Left lung (tissue), 10 donors: ENCODE results near the gene SPP1. TPM values are rescaled to one million over a fixed set of nuclear protein-coding genes. Genes with fewer than 3 reads are reported as not detected.

Source experiments
- ATAC-seq: fragments of 200-7000 bp; cut with Tn5 transposase; one replicate; pipeline ENCODE4 v1.9.1; 2020; ENCODE audit warnings: moderate library complexity
- DNase-seq, 4 donors: peaks; one replicate each; pipeline ENCODE4 v3.0.0-alpha.2; 2013 to 2020
- H3K27ac ChIP-seq, 2 donors: fragments of 200-600 bp; sonication (generic) in 1 of 2; one replicate each; pipeline versions ENCODE4 v1.5.0 to v1.8.0; 2020 to 2021
- H3K27me3 ChIP-seq, 2 donors: fragments of 200-600 bp; sonication (generic) in 1 of 2; one replicate each; pipeline versions ENCODE4 v1.5.0 to v1.8.0; 2020 to 2021
- H3K36me3 ChIP-seq, 2 donors: fragments of 200-600 bp; sonication (generic) in 1 of 2; one replicate each; pipeline versions ENCODE4 v1.5.0 to v1.8.0; 2020 to 2021
- H3K4me1 ChIP-seq, 2 donors: fragments of 200-600 bp; one replicate each; pipeline ENCODE4 v1.8.0; 2021
- H3K4me3 ChIP-seq, 2 donors: fragments of 200-600 bp; sonication (generic) in 1 of 2; one replicate each; pipeline versions ENCODE4 v1.5.0 to v1.8.0; 2020 to 2021; ENCODE audit warnings: mild to moderate bottlenecking in 1 of 2
- H3K9me3 ChIP-seq, 2 donors: fragments of 200-600 bp; sonication (generic) in 1 of 2; one replicate each; pipeline versions ENCODE4 v1.5.0 to v1.8.0; 2020 to 2021
- CTCF ChIP-seq, 2 donors: fragments of 200-600 bp; sonication (generic) in 1 of 2; IDR thresholded peaks; one replicate each; pipeline versions ENCODE4 v1.5.0 to v1.8.0; 2021; ENCODE audit warnings: antibody characterized with exemption in 2 of 2
- intact Hi-C, 2 donors: fragments of 100-400 bp; cut with DNase I; formaldehyde crosslinking; loops; one replicate each; pipeline versions ENCODE4 v1.11.2 to v1.14.2; 2022
- polyA plus RNA-seq, 6 donors: library from polyadenylated mRNA; unstranded; fragments of 120-200 nt; gene quantifications; one replicate each; pipeline ENCODE4 v1.2.1, GENCODE V29; 2013; ENCODE audit not compliant: insufficient read length in 6 of 6
- total RNA-seq, 2 donors: library from RNA; stranded (reverse); fragmentation: NEBNext Ultra II Directional; extraction: Animal tissue kit (Norgen Biotek cat#: 25700); gene quantifications; one replicate each; pipeline ENCODE4 v1.2.1, GENCODE V29; 2021
- donor health status: DM: no; HTN: yes; CAD: no.
- donor health status: DM: no; HTN: no; CAD: no.

The SPP1 gene
- total and polyA plus RNA-seq, 8 donors: 37.6 to 229 (median 75.8) TPM

GRCh38 chr4:87944967-87945366 is 30.5 kb upstream of the SPP1 start:
- H3K27me3 ChIP-seq: no peaks in the 10 kb centered on the region
- no peak overlapping the region for H3K27ac ChIP-seq
- intact Hi-C loops: no loop called here
- no peak for DNase-seq
- TF ChIP-seq CTCF (IDR thresholded peaks at IDR 0.05): no peak
- H3K36me3 ChIP-seq: no peaks in the 10 kb centered on the region
- no peak overlapping the region for H3K4me3 ChIP-seq
- H3K9me3 ChIP-seq: no peaks in the 10 kb centered on the region
- no peaks in the 10 kb centered on the region for H3K4me1 ChIP-seq
- no peak for ATAC-seq

DNA sequence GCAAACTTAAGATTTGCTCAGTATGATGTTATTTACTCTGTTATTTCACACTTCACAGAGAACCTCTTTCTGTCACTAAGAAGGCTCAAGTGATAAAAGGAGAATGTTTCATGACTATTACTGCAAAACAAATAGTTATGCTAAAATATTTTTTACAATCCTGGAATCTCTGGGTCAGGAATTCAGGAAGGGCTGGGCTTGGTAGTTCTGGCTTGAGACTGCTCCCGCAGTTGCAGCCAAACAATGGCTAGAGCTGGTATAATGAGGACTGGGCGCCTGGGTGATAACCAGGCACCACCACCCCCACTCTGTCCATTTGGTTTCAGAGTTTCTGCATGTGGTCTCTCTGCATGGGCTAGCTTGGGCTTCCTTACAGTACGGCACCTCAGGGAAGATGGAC is 28.7 kb upstream of the SPP1 start:
- no peak overlapping the region for H3K27ac ChIP-seq
- TF ChIP-seq CTCF (IDR thresholded peaks at IDR 0.05): no peak
- ATAC-seq (no peak), DNase-seq (no peak)
- intact Hi-C loops: no loop called here
- H3K36me3 ChIP-seq: no peaks in the 10 kb centered on the region
- H3K27me3 ChIP-seq: no peaks in the 10 kb centered on the region
- no peak overlapping the region for H3K4me3 ChIP-seq
- no peaks in the 10 kb centered on the region for H3K9me3 ChIP-seq
- H3K4me1 ChIP-seq: no peaks in the 10 kb centered on the region

- Histone ChIP-seq H3K27me3 (no peaks in the 10 kb centered on the region), H3K4me3 (no peak overlapping the region), H3K36me3 (no peaks in the 10 kb centered on the region), H3K4me1 (no peaks in the 10 kb centered on the region), H3K27ac (no peak overlapping the region), H3K9me3 (no peaks in the 10 kb centered on the region)
- DNase-seq (no peak), ATAC-seq (no peak)
- intact Hi-C loops: no loop called here
- no peak for TF ChIP-seq CTCF (IDR thresholded peaks at IDR 0.05)
Observed at GRCh38 chr4:87947381-87948160, 27.9 kb upstream of the SPP1 start.

- DNase-seq: no peak
- TF ChIP-seq CTCF (IDR thresholded peaks at IDR 0.05): no peak
Observed at GRCh38 chr4:87949961-87950360, 25.6 kb upstream of the SPP1 start.

DNA sequence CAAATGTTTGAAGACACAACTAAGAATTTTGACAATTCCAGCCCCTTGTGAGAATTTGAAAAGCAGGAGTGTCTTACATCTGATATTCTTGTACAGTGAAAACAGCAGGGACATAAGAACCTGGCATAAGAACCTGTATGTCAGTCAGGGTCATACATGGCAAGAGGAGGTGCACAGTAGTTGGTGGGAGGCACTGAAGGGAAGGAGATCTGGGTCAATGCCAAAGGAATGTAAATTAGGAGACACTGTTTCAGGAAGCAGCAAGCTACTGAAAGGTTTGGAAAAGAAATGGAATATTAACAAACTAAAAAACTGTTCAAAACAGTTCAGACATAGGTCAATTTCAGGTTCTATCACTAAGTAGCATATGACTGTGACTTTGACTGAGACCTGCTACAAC is 25.0 kb upstream of the SPP1 start:
- no peak for TF ChIP-seq CTCF (IDR thresholded peaks at IDR 0.05)
- intact Hi-C loops: no loop called here
- H3K27ac ChIP-seq: no peak overlapping the region
- no peaks in the 10 kb centered on the region for H3K27me3 ChIP-seq
- H3K4me1 ChIP-seq: no peaks in the 10 kb centered on the region
- H3K36me3 ChIP-seq: no peaks in the 10 kb centered on the region
- H3K9me3 ChIP-seq: no peaks in the 10 kb centered on the region
- H3K4me3 ChIP-seq: no peak overlapping the region
- DNase-seq (no peak), ATAC-seq (no peak)

More at GRCh38 chr4:87949961-87950360, 25.6 kb upstream of the SPP1 start:
- no peak overlapping the region for H3K4me3 ChIP-seq
- no peaks in the 10 kb centered on the region for H3K4me1 ChIP-seq
- peak; percentile 48 for ATAC-seq
- intact Hi-C loops: no loop called here
- H3K36me3 ChIP-seq: no peaks in the 10 kb centered on the region
- H3K27me3 ChIP-seq: no peaks in the 10 kb centered on the region
- no peak overlapping the region for H3K27ac ChIP-seq
- H3K9me3 ChIP-seq: no peaks in the 10 kb centered on the region
